ENCODE measurements around the gene SELENOV.

- TF ChIP-seq CTCF (IDR thresholded peaks at IDR 0.05) (peak; percentile 67 to 96 (median 94)), POLR2AphosphoS5 (IDR thresholded peaks at IDR 0.05) (peak; percentile 99)
These were observed 24.8 kb downstream of the SELENOV start, which contains the start of gene EID2 for GRCh38 chr19:39539518-39540332.
